PC-9 (cell line): Measurements from ENCODE around the gene UGGT2. TPM values are rescaled to one million over a fixed set of nuclear protein-coding genes. Genes with fewer than 3 reads are reported as not detected.
A peak's percentile ranks its signal among the peaks of the same experiment; 100 is the strongest.

Source experiments
- BruUV-seq: library from RNA; stranded (reverse); fragments of 400-500 nt; replicated peaks from 2 replicates; lab custom pipeline; 2021; lab: Mats Ljungman, UMichigan
- CTCF ChIA-PET: fragments of 300-600 bp; sonication (Branson Sonifier 250); formaldehyde crosslinking; loops from one replicate; lab custom pipeline; 2022; ENCODE audit warnings: antibody characterized with exemption; lab: Charles Lee
- POLR2A ChIA-PET: fragments of 300-600 bp; sonication (Branson Sonifier 250); formaldehyde crosslinking; loops from one replicate; lab custom pipeline; 2022; ENCODE audit warnings: antibody characterized with exemption; ENCODE audit not compliant: unreplicated experiment; lab: Charles Lee
- DNase-seq, 2 experiments: peaks; one replicate each; pipeline versions ENCODE4 v3.0.0 to v3.0.0-alpha.2; 2015 to 2022; ENCODE audit warnings: mixed read lengths in 1 of 2
- H2AFZ ChIP-seq: fragments of 200-600 bp; sonication (generic); 2 replicates; pipeline ENCODE4 v1.8.1; 2017; ENCODE audit warnings: antibody characterized with exemption
- H3F3A ChIP-seq: fragments of 200-600 bp; sonication (generic); 2 replicates; pipeline ENCODE4 v1.8.1; 2017; ENCODE audit warnings: antibody characterized with exemption, mild to moderate bottlenecking, low read depth; ENCODE audit not compliant: insufficient read depth
- H3K27ac ChIP-seq: fragments of 200-600 bp; sonication (generic); 2 replicates; pipeline ENCODE4 v1.6.1; 2016; ENCODE audit warnings: mixed run types
- H3K27me3 ChIP-seq: fragments of 200-600 bp; sonication (generic); 2 replicates; pipeline ENCODE4 v1.6.1; 2016; ENCODE audit warnings: low read depth, mixed run types; ENCODE audit not compliant: insufficient read depth
- H3K36me3 ChIP-seq: fragments of 200-600 bp; sonication (generic); 2 replicates; pipeline ENCODE4 v1.6.1; 2016; ENCODE audit warnings: low read depth, mixed run types
- H3K4me1 ChIP-seq: fragments of 200-600 bp; sonication (generic); replicated peaks from 2 replicates; pipeline ENCODE4 v1.6.1; 2016; ENCODE audit warnings: mixed run types; ENCODE audit not compliant: insufficient read depth
- H3K4me2 ChIP-seq: fragments of 200-600 bp; sonication (generic); 2 replicates; pipeline ENCODE4 v1.6.1; 2017; ENCODE audit warnings: mixed run types
- H3K4me3 ChIP-seq: fragments of 200-600 bp; sonication (generic); 2 replicates; pipeline ENCODE4 v1.6.1; 2016; ENCODE audit warnings: mixed run types
- H3K79me2 ChIP-seq: fragments of 200-600 bp; sonication (generic); 2 replicates; pipeline ENCODE4 v1.6.1; 2017; ENCODE audit warnings: low read depth, mixed run types
- H3K9me2 ChIP-seq: fragments of 200-600 bp; sonication (generic); 2 replicates; pipeline ENCODE4 v1.8.1; 2017; ENCODE audit warnings: mild to moderate bottlenecking; ENCODE audit not compliant: insufficient read depth
- H3K9me3 ChIP-seq: fragments of 200-600 bp; sonication (generic); 2 replicates; pipeline ENCODE4 v1.8.1; 2016; ENCODE audit warnings: low read depth; ENCODE audit not compliant: insufficient read depth
- H4K20me1 ChIP-seq: fragments of 200-600 bp; sonication (generic); 2 replicates; pipeline ENCODE4 v1.8.1; 2017; ENCODE audit not compliant: insufficient read depth
- EZH2 ChIP-seq: fragments of 200-600 bp; sonication (generic); IDR thresholded peaks from 2 replicates; pipeline ENCODE4 v1.8.0; 2017; ENCODE audit warnings: antibody characterized with exemption, low read depth
- intact Hi-C: fragments of 100-400 bp; cut with micrococcal nuclease; formaldehyde crosslinking; loops from one replicate; pipeline ENCODE4 v1.10.0; 2022; ENCODE audit not compliant: unreplicated experiment
- total RNA-seq: library from RNA; stranded (reverse); gene quantifications from 2 replicates; pipeline ENCODE4 v1.2.3, GENCODE V29; 2021
- TF ChIP-seq, protein P1 (sequence below): fragments of 200-600 bp; sonication (generic); conservative IDR thresholded peaks from 2 replicates; pipeline ENCODE4 v1.6.1; 2017; ENCODE audit warnings: mixed run types, antibody characterized with exemption, mild to moderate bottlenecking, moderate library complexity

UGGT2 gene
- total RNA-seq, 1 experiment from 2014 or later = 27.5 TPM

DNA sequence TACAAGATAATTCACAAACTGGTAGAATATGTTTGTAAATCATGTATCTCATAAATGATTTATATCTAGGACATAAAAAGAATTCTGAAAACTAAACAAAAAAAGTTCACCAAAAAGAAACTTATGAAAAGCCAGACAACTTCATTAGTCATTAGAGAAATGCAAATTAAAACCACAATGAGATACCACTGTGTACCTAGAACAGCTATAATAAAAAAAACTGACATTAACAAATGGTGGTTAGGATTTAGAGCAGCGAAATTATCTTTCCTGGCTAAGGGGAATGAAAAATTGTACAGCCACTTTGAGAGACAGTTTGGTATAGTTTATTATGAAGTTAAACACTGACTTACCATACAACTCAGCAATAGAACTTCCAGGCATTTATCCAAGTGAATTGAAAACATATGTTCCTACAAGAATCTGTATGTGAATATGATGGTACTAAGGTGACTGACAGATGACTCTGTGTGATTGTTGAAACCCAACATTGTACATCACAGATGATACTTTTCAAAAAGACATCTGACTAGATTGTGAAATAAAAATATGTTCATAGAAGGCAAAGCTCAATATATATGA lies 41.8 kb downstream of the UGGT2 start:
- Histone ChIP-seq H3K27ac (no peak overlapping the region), H3K9me2 (no peaks in the 10 kb centered on the region), H3K79me2 (no peaks in the 10 kb centered on the region), H2AFZ (no peak overlapping the region), H3K4me2 (no peak overlapping the region), H3K9me3 (peaks cover 7% of the 10 kb centered on the region; the same call in 1 of the 2 replicates), H3K4me3 (no peak overlapping the region), H3K4me1 (no peaks in the 10 kb centered on the region), H3K27me3 (no peaks in the 10 kb centered on the region), H3F3A (no peaks in the 10 kb centered on the region), H3K36me3 (peaks cover 28% of the 10 kb centered on the region; the same call in 1 of the 2 replicates), H4K20me1 (no peaks in the 10 kb centered on the region; the same call in 1 of the 2 replicates)
- intact Hi-C loops = no loop called here
- TF ChIP-seq, protein P1, sequence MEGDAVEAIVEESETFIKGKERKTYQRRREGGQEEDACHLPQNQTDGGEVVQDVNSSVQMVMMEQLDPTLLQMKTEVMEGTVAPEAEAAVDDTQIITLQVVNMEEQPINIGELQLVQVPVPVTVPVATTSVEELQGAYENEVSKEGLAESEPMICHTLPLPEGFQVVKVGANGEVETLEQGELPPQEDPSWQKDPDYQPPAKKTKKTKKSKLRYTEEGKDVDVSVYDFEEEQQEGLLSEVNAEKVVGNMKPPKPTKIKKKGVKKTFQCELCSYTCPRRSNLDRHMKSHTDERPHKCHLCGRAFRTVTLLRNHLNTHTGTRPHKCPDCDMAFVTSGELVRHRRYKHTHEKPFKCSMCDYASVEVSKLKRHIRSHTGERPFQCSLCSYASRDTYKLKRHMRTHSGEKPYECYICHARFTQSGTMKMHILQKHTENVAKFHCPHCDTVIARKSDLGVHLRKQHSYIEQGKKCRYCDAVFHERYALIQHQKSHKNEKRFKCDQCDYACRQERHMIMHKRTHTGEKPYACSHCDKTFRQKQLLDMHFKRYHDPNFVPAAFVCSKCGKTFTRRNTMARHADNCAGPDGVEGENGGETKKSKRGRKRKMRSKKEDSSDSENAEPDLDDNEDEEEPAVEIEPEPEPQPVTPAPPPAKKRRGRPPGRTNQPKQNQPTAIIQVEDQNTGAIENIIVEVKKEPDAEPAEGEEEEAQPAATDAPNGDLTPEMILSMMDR = no peak
- TF ChIP-seq EZH2 = no peak
- DNase-seq = no peak
- ChIA-PET POLR2A (no interaction called here), CTCF (no interaction called here)
- no TSS peak for BruUV-seq

DNA sequence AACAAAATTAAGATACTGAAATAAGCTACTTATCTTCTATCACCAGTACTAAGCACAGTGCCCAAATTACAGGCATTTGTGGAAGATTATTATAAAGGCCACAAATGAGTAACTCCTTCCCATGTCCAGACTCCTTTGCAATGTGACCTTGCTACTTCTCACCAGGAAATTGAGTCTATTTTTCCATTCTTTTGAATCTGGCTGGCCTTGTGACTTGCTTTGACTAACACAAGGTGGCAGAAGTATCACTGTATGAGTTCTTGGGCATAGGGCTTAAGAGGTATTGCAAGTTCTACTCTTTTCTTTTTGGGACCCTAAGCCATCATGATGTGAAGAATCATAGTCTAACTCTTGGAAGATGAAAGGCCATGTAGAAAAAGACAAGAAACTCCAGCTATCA lies 49.9 kb downstream of the UGGT2 start:
- BruUV-seq = no TSS peak
- CTCF ChIA-PET = interaction anchor here (0.7 kb wide), 1 partner anchor 17 kb away, joined by 4 read pairs; no protein-coding TSS in a partner anchor
- no peaks in the 10 kb centered on the region for H3K9me2 ChIP-seq
- H3K4me3 ChIP-seq = no peak overlapping the region
- H3K27me3 ChIP-seq = no peaks in the 10 kb centered on the region
- H3F3A ChIP-seq = no peaks in the 10 kb centered on the region
- H3K4me2 ChIP-seq = no peak overlapping the region
- H3K79me2 ChIP-seq = no peaks in the 10 kb centered on the region
- H2AFZ ChIP-seq = no peak overlapping the region
- H3K4me1 ChIP-seq = no peaks in the 10 kb centered on the region
- H3K9me3 ChIP-seq = peaks cover 7% of the 10 kb centered on the region; the same call in 1 of the 2 replicates
- TF ChIP-seq, protein P1 = 0 out of 2 replicates have a peak, but pooled peaks have one; percentile 22
- no peak for TF ChIP-seq EZH2
- no peaks in the 10 kb centered on the region for H4K20me1 ChIP-seq
- POLR2A ChIA-PET = no interaction called here
- H3K36me3 ChIP-seq = peaks cover 13% of the 10 kb centered on the region; the same call in 1 of the 2 replicates
- no peak overlapping the region for H3K27ac ChIP-seq
- intact Hi-C loops = no loop called here
- peak in 1 of 2 experiments; percentile 41 for DNase-seq

DNA sequence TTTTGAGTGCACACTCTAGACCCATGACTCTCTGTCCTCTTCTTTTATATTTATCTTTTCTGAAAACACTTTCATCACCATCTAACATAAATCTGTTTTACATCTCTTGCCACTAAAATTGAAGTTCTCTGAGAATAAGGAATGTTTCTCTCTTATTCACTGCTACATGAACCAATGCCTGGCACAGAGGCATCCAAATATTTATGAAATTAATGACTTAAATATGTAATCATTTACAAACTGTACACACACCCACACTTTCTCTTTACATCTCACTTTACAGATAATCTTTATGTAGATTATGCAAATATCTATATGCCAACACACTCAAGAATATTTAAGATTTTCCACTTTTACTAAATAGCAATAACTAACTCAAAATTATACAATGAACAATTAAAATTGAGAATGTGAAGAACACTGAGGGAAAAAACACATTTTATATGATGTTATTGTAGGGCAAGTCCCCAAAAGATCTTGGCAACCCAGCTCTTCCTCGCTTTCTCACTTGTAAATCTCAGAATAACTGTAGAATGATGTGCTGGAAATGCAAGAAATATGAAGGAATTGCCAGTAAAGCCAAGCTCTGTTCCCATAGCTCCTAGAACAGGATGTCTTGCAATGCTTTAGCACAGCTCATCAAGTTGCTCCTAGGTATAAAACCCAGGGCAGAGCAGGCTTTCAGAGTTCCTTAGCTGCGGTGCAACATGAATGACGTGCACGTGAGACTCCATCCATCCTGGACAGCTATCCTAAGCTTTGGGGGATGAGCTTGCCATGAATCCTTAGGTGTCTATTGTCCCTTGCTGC lies 50.7 kb downstream of the UGGT2 start:
- Histone ChIP-seq H3K4me1 (no peaks in the 10 kb centered on the region), H3K9me3 (peaks cover 1% of the 10 kb centered on the region; the same call in 1 of the 2 replicates), H2AFZ (no peak overlapping the region), H3K9me2 (no peaks in the 10 kb centered on the region), H3K4me3 (no peak overlapping the region), H3F3A (no peaks in the 10 kb centered on the region), H3K79me2 (no peaks in the 10 kb centered on the region), H3K27me3 (no peaks in the 10 kb centered on the region), H3K27ac (no peak overlapping the region), H3K4me2 (no peak overlapping the region), H3K36me3 (peaks cover 6% of the 10 kb centered on the region; the same call in 1 of the 2 replicates), H4K20me1 (no peaks in the 10 kb centered on the region)
- no peak for DNase-seq
- intact Hi-C loops = no loop called here
- TF ChIP-seq, protein P1 = no peak
- TF ChIP-seq EZH2 = no peak
- no TSS peak for BruUV-seq
- ChIA-PET POLR2A (no interaction called here), CTCF (no interaction called here)
